Activated naive CD8-positive, alpha-beta T cell treated with anti-CD3 and anti-CD28 coated beads, Interleukin-2, amount 50 U/mL, for 24 hours (primary cell): ENCODE results near the gene LRMDA.
"Not testable (repeated sequence)": the region's sequence is repeated elsewhere in the genome, so short reads cannot be mapped to it uniquely, and the experiment has no call there.

Source experiments
- ATAC-seq: fragments of 150-1000 bp; cut with Tn5 transposase; one replicate; pipeline ENCODE4 v1.10.0; 2021
- DNase-seq: peaks from one replicate; pipeline ENCODE4 v3.0.0; 2021
- H3K27ac Mint-ChIP-seq: one replicate; pipeline ENCODE4 v1.8.0; 2021; ENCODE audit warnings: mild to moderate bottlenecking, mixed read lengths
- H3K27me3 Mint-ChIP-seq: one replicate; pipeline ENCODE4 v1.8.0; 2021; ENCODE audit warnings: mixed read lengths
- H3K36me3 Mint-ChIP-seq: one replicate; pipeline ENCODE4 v1.8.0; 2021; ENCODE audit warnings: low read depth, mixed read lengths
- H3K4me1 Mint-ChIP-seq: one replicate; pipeline ENCODE4 v1.8.0; 2021; ENCODE audit warnings: mixed read lengths
- H3K4me3 Mint-ChIP-seq: one replicate; pipeline ENCODE4 v1.8.0; 2021; ENCODE audit warnings: mild to moderate bottlenecking, moderate library complexity, mixed read lengths
- H3K9me3 Mint-ChIP-seq: one replicate; pipeline ENCODE4 v1.8.0; 2021; ENCODE audit warnings: mixed read lengths

The LRMDA gene

GRCh38 chr10:75620356-75620755 lies 188.9 kb downstream of the LRMDA start:
- DNase-seq = no peak
- H3K9me3 Mint-ChIP-seq = no peaks in the 10 kb centered on the region
- no peak overlapping the region for H3K4me3 Mint-ChIP-seq
- H3K27me3 Mint-ChIP-seq = peaks cover 9% of the 10 kb centered on the region
- no peaks in the 10 kb centered on the region for H3K36me3 Mint-ChIP-seq
- ATAC-seq = no peak
- H3K27ac Mint-ChIP-seq = no peak overlapping the region
- H3K4me1 Mint-ChIP-seq = no peaks in the 10 kb centered on the region

DNA sequence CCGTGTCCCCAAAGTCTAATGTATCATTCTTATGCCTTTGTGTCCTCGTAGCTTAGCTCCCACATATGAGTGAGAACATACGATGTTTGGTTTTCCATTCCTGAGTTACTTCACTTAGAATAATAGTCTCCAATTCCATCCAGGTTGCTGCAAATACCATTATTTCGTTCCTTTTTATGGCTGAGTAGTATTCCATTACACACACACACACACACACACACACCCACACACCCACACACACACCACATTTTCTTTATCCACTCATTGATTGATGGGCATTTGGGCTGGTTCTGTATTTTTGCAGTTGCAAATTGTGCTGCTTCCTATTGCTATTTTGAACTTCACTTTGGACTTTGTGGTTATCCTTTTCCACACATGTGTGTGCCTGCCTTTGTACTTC lies 189.6 kb downstream of the LRMDA start:
- not testable (repeated sequence) for H3K4me1 Mint-ChIP-seq, H3K36me3 Mint-ChIP-seq, H3K9me3 Mint-ChIP-seq, DNase-seq, H3K27me3 Mint-ChIP-seq, ATAC-seq, H3K27ac Mint-ChIP-seq, H3K4me3 Mint-ChIP-seq

- Mint-ChIP-seq H3K4me3 (no peak overlapping the region), H3K9me3 (no peaks in the 10 kb centered on the region), H3K27ac (no peak overlapping the region), H3K27me3 (peaks cover 8% of the 10 kb centered on the region), H3K4me1 (no peaks in the 10 kb centered on the region), H3K36me3 (no peaks in the 10 kb centered on the region)
- ATAC-seq (no peak), DNase-seq (no peak)
Observed at GRCh38 chr10:75622503-75622902, 191.1 kb downstream of the LRMDA start.

DNA sequence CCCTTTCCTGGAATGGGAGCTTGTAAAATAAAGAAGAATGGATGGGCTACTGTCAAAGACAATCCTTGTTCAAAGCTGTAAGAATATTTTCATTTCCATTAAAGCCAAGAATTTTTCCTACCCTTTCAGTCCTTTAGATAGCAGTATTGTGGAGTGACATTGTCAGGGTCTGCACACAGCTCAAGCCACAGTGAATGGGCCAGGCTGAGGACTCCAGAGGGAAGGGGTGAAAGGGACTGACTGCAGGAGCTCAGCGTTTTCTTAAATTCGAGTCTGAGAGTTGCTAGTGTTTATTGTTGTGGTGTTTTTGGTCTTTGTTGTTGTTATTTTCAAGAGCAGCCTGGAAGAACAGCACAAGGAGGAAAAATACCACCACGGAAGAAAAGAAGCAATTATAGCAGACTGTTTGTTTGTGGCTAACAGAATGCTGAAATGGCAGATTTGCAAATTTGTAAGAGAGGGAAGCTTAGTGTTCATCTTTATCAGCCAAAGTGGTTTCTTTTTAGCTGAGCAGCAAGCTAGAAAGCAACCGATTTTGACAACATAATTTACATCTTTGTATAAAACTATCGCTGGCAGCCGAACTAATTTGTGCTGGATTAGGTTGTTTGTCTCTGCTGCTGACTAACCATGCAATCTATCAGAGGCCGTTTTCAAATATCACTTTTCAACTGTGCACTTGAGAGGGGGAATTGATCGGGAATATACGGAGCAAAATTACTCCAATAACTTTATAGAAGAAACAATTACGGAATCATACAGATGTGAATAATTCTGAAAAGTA lies 192.1 kb downstream of the LRMDA start:
- no peaks in the 10 kb centered on the region for H3K36me3 Mint-ChIP-seq
- no peak for ATAC-seq
- H3K4me3 Mint-ChIP-seq = no peak overlapping the region
- H3K4me1 Mint-ChIP-seq = no peaks in the 10 kb centered on the region
- no peak for DNase-seq
- peaks cover 5% of the 10 kb centered on the region for H3K27me3 Mint-ChIP-seq
- no peak overlapping the region for H3K27ac Mint-ChIP-seq
- H3K9me3 Mint-ChIP-seq = no peaks in the 10 kb centered on the region

GRCh38 chr10:75624638-75625037 lies 193.2 kb downstream of the LRMDA start:
- H3K27ac Mint-ChIP-seq = no peak overlapping the region
- peaks cover 2% of the 10 kb centered on the region for H3K27me3 Mint-ChIP-seq
- no peak for ATAC-seq
- no peak for DNase-seq
- no peaks in the 10 kb centered on the region for H3K4me1 Mint-ChIP-seq
- H3K4me3 Mint-ChIP-seq = no peak overlapping the region
- no peaks in the 10 kb centered on the region for H3K9me3 Mint-ChIP-seq
- no peaks in the 10 kb centered on the region for H3K36me3 Mint-ChIP-seq

DNA sequence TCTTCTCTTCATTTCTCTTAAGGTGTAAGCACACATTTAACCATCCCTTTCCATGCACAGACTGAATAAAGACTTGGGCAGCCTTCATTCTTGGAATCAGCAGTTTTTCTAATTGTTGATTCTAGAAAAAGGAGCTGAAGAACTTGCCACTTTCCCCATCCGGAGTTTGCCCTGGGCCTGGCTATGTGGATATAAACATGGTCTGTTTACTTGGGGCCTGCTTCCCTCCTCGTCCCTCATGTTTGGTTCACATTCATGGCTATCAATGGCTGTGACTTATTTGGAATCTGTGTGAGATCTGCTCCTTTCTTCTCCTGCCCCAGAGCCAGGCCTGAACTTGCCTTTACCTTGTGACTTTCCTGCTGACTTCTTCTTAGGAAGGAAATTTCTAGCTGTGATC lies 199.3 kb downstream of the LRMDA start:
- no peaks in the 10 kb centered on the region for H3K27me3 Mint-ChIP-seq
- no peaks in the 10 kb centered on the region for H3K4me1 Mint-ChIP-seq
- DNase-seq (no peak), ATAC-seq (no peak)
- no peaks in the 10 kb centered on the region for H3K9me3 Mint-ChIP-seq
- no peak overlapping the region for H3K27ac Mint-ChIP-seq
- H3K36me3 Mint-ChIP-seq = no peaks in the 10 kb centered on the region
- no peak overlapping the region for H3K4me3 Mint-ChIP-seq

DNA sequence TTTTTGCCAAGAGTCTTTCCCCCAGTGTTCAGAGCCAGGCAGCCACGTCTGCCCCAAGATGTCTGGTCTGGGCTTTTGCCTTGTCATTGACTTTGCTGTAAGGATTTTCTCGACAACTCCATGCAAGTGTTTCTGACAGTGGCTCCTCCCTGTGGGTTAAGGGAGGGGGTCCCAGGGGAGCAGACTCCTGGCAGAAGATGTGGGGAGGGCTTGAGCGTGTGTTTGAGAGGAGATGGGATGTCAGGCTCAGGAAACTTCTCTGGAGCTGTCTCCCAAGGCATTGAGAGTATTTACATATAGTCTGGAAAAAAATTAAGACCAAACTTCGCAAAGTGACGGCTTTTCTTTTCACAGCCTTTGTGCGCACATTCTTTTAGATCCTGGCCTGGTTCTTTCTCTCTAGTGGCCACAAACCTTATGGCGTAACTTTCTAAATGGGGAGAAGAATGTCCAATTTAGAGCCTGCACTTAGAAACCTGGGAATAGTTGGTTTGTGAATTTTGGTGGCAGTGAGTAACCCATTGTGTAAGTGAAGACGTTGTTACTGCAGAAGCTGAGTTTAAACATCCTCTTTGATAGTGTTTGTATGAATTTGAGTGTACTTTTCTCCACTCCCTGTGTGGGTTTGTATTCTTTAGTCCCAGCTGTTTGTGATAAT lies 201.5 kb downstream of the LRMDA start:
- H3K36me3 Mint-ChIP-seq = no peaks in the 10 kb centered on the region
- ATAC-seq (no peak), DNase-seq (no peak)
- no peaks in the 10 kb centered on the region for H3K4me1 Mint-ChIP-seq
- H3K9me3 Mint-ChIP-seq = no peaks in the 10 kb centered on the region
- no peak overlapping the region for H3K4me3 Mint-ChIP-seq
- no peak overlapping the region for H3K27ac Mint-ChIP-seq
- H3K27me3 Mint-ChIP-seq = peaks cover 2% of the 10 kb centered on the region

- no peak overlapping the region for H3K27ac Mint-ChIP-seq
- no peaks in the 10 kb centered on the region for H3K9me3 Mint-ChIP-seq
- DNase-seq (no peak), ATAC-seq (no peak)
- no peak overlapping the region for H3K4me3 Mint-ChIP-seq
- H3K27me3 Mint-ChIP-seq = peaks cover 2% of the 10 kb centered on the region
- no peaks in the 10 kb centered on the region for H3K36me3 Mint-ChIP-seq
- H3K4me1 Mint-ChIP-seq = no peaks in the 10 kb centered on the region
Observed at GRCh38 chr10:75633568-75633967, 202.1 kb downstream of the LRMDA start.

GRCh38 chr10:75634947-75635346 lies 203.5 kb downstream of the LRMDA start:
- no peak overlapping the region for H3K4me3 Mint-ChIP-seq
- DNase-seq = no peak
- H3K9me3 Mint-ChIP-seq = no peaks in the 10 kb centered on the region
- no peaks in the 10 kb centered on the region for H3K4me1 Mint-ChIP-seq
- no peak overlapping the region for H3K27ac Mint-ChIP-seq
- H3K36me3 Mint-ChIP-seq = no peaks in the 10 kb centered on the region
- no peak for ATAC-seq
- peaks cover 6% of the 10 kb centered on the region for H3K27me3 Mint-ChIP-seq

DNA sequence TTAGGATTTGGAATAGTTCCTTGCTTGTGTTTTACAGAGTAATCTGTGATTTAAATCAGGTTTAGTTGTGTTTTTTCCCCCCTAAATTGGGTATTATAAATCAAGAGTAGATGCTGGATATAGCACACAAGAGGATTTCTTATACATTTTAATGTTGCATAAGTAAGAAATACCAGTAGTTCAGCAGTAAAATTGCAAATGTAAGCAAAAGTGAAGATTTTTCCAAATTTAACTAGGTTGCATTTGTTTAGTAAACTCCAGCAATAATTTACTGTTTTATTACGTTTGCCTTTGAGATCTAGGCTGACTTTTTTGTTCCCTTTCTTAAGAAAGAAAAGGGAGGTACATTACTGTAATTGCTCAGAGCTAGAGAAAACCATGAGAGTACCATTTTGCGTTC lies 207.3 kb downstream of the LRMDA start:
- ATAC-seq = no peak
- H3K36me3 Mint-ChIP-seq = no peaks in the 10 kb centered on the region
- H3K27ac Mint-ChIP-seq = no peak overlapping the region

GRCh38 chr10:75639736-75640135 lies 208.3 kb downstream of the LRMDA start:
- DNase-seq = no peak
- peaks cover 6% of the 10 kb centered on the region for H3K27me3 Mint-ChIP-seq
- no peaks in the 10 kb centered on the region for H3K4me1 Mint-ChIP-seq
- H3K27ac Mint-ChIP-seq = no peak overlapping the region
- H3K9me3 Mint-ChIP-seq = no peaks in the 10 kb centered on the region
- no peak for ATAC-seq
- H3K36me3 Mint-ChIP-seq = no peaks in the 10 kb centered on the region
- no peak overlapping the region for H3K4me3 Mint-ChIP-seq

More for the DNA sequence above, 207.3 kb downstream of the LRMDA start:
- DNase-seq = no peak
- H3K27me3 Mint-ChIP-seq = peaks cover 6% of the 10 kb centered on the region
- H3K9me3 Mint-ChIP-seq = no peaks in the 10 kb centered on the region
- no peaks in the 10 kb centered on the region for H3K4me1 Mint-ChIP-seq
- H3K4me3 Mint-ChIP-seq = no peak overlapping the region

GRCh38 chr10:75640381-75640780 lies 209.0 kb downstream of the LRMDA start:
- Mint-ChIP-seq H3K4me3 (no peak overlapping the region), H3K9me3 (no peaks in the 10 kb centered on the region), H3K4me1 (no peaks in the 10 kb centered on the region), H3K27ac (no peak overlapping the region), H3K36me3 (no peaks in the 10 kb centered on the region), H3K27me3 (peaks cover 6% of the 10 kb centered on the region)
- DNase-seq (no peak), ATAC-seq (no peak)

DNA sequence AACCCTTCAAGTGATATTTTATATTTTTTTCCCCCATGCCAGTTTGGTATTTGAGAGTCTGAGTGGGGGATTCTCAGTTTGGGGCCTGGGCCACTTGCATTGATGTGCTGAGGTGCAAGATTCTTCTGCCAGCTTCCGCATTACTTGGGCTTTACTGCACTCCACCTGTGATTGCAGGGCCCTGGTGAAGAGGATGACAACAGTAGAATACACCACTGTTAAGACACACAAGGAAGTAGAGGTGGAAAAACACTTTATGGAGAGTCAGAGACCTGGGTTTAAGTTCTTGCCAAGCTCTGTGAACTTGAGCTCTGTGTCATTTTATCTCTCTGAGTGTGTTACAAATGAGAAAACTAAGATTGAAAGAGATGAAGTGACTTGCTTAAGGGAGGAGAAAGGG lies 209.4 kb downstream of the LRMDA start:
- Mint-ChIP-seq H3K27ac (no peak overlapping the region), H3K4me1 (no peaks in the 10 kb centered on the region), H3K9me3 (no peaks in the 10 kb centered on the region), H3K4me3 (no peak overlapping the region), H3K36me3 (no peaks in the 10 kb centered on the region), H3K27me3 (peaks cover 6% of the 10 kb centered on the region)
- no peak for DNase-seq
- ATAC-seq = no peak

GRCh38 chr10:75643405-75643804 lies 212.0 kb downstream of the LRMDA start:
- Mint-ChIP-seq H3K27ac (no peak overlapping the region), H3K4me3 (no peak overlapping the region)
- ATAC-seq = no peak

DNA sequence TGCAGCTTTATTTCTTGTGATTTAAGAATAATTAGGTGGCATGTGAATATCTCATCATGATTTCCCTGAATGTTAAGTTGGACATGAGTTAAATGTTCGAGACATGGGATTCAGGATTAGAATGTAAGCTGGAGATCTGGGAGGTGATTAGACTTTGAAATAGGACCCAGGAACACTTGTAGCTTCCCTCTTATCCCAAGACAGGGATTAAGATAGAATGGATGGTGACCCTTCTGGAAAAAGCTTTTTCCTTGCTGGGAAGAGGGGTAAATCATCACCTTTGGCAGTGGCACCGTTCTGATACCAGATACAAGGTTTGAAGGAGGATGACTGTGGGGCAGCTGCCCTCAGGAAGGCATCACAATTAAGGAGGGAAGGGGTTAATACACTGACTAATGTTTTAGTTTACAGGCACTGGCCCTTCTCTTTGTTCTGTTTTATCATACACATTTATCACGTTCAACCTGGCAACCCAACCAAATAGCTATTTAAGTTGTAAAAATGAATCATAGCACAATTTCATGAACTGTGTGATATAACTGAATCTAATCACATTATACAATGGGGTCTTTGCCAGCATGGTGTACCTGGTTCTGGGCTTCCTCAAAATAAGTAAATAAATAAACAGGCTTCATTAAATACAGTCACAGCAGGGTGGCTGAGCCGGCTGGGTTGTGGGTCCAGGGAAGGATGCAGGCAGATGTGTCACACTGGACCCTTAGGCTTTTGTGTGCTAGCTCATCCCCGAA lies 212.7 kb downstream of the LRMDA start:
- Mint-ChIP-seq H3K4me1 (no peaks in the 10 kb centered on the region), H3K4me3 (no peak overlapping the region), H3K36me3 (no peaks in the 10 kb centered on the region), H3K27ac (no peak overlapping the region), H3K27me3 (peaks cover 3% of the 10 kb centered on the region), H3K9me3 (no peaks in the 10 kb centered on the region)
- DNase-seq (no peak), ATAC-seq (no peak)

More at GRCh38 chr10:75643405-75643804, 212.0 kb downstream of the LRMDA start:
- H3K4me1 Mint-ChIP-seq = no peaks in the 10 kb centered on the region
- no peaks in the 10 kb centered on the region for H3K36me3 Mint-ChIP-seq
- no peaks in the 10 kb centered on the region for H3K9me3 Mint-ChIP-seq
- DNase-seq = no peak
- H3K27me3 Mint-ChIP-seq = peaks cover 3% of the 10 kb centered on the region
